ENCODE measurements around the gene ASCC3. TPM values are rescaled to one million over a fixed set of nuclear protein-coding genes. Genes with fewer than 3 reads are reported as not detected.

The ASCC3 gene
- total RNA-seq, 1 donor from 2014 or later: 47.8 TPM

DNA sequence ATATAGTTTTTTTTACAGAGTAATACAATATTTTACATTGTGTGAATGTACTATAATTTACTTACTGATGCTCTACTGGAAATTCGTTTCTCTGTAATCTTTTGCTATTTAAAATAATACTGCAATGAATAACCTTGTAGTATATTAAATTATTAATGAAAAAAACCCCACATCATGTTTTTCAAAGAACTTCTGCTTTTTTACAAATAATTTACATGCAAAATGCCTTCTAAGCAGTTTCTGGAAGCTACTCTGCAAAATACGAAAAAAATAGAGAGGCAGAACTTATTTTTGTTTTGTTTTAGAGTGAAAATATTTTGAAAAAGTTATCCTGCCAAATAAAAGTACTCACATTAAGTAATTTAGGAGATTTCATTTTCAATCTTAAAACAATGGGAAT is 250.6 kb downstream of the ASCC3 start:
- no peak for DNase-seq
- ChIA-PET CTCF (no interaction called here), POLR2A (no interaction called here)
- Mint-ChIP-seq H3K36me3 (ENCODE audit: low read depth) (peaks cover 23% of the 10 kb centered on the region), H3K27me3 (no peaks in the 10 kb centered on the region), H3K9me3 (no peaks in the 10 kb centered on the region), H3K4me1 (no peaks in the 10 kb centered on the region), H3K27ac (no peak overlapping the region), H3K4me3 (no peak overlapping the region)
- TF ChIP-seq, protein P1, sequence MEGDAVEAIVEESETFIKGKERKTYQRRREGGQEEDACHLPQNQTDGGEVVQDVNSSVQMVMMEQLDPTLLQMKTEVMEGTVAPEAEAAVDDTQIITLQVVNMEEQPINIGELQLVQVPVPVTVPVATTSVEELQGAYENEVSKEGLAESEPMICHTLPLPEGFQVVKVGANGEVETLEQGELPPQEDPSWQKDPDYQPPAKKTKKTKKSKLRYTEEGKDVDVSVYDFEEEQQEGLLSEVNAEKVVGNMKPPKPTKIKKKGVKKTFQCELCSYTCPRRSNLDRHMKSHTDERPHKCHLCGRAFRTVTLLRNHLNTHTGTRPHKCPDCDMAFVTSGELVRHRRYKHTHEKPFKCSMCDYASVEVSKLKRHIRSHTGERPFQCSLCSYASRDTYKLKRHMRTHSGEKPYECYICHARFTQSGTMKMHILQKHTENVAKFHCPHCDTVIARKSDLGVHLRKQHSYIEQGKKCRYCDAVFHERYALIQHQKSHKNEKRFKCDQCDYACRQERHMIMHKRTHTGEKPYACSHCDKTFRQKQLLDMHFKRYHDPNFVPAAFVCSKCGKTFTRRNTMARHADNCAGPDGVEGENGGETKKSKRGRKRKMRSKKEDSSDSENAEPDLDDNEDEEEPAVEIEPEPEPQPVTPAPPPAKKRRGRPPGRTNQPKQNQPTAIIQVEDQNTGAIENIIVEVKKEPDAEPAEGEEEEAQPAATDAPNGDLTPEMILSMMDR (IDR thresholded peaks at IDR 0.05): no peak
- intact Hi-C loops (cut with micrococcal nuclease): no loop called here
- ATAC-seq (ENCODE audit: low read depth): no peak

DNA sequence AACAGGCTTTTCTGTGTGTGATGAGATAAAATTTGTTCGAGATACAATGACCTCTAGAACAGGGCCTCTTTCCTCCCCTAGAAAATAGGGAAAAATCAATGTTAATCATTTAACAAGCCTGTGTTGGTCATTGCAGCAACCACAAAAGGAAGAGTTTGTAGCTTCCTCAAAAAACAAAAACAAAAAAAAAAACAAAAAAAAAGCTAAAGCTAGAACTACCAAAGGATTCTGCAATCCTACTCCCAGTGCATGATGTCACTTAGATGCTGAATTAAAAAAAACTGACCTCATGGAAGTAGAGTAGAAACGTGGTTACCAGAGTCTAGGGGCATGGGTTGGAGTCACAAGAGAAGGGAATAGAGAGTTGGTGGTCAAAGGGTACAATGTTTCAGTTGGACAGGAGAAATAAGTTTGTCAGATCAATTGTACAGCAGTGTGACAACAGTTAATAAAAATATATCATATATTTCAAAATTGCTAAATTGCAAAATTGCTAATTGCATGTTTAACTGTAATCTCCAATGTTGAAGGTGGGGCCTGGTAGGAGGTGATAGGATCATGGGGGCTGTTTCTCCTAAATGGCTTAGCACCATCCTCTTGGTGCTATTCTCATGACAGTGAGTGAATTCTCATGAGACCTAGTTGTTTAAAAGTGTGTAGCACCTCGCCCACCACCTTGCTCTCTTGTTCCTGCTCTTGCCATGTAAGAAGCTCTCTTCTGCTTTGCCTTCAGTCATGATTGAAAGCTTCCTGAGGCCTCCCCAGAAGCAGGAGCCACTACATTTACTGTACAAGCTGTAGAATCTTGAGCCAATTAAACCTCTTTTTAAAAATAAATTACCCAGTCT is 253.0 kb downstream of the ASCC3 start:
- TF ChIP-seq, protein P1 (IDR thresholded peaks at IDR 0.05): no peak
- Mint-ChIP-seq H3K4me3 (no peak overlapping the region), H3K9me3 (no peaks in the 10 kb centered on the region)

DNA sequence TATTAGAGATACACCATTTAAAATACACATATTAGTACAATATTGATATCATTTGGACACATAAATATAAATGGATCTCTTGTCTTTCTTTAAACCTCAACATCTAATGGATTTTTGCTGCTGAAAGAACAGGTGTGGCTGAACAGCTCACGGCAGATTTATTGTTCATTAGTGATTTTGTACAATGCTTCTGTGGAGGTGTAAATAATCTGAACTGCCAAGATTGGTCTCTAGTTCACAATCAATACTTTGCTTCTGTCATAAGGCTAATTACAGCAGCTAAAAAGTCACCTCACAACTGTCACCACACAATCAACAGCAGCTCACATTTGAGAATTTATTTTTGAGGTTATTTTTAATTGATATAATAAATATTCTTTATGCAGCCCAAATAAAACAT is 254.4 kb downstream of the ASCC3 start:
- peaks cover 47% of the 10 kb centered on the region for H3K36me3 Mint-ChIP-seq (ENCODE audit: low read depth)
- DNase-seq: no peak
- no peaks in the 10 kb centered on the region for H3K4me1 Mint-ChIP-seq
- ChIA-PET CTCF (no interaction called here), POLR2A (no interaction called here)
- H3K9me3 Mint-ChIP-seq: peaks cover 6% of the 10 kb centered on the region
- TF ChIP-seq, protein P1 (IDR thresholded peaks at IDR 0.05): no peak
- no peaks in the 10 kb centered on the region for H3K27me3 Mint-ChIP-seq
- H3K27ac Mint-ChIP-seq: no peak overlapping the region
- H3K4me3 Mint-ChIP-seq: no peak overlapping the region
- intact Hi-C loops (cut with micrococcal nuclease): no loop called here
- no peak for ATAC-seq (ENCODE audit: low read depth)

More for the DNA sequence above, 253.0 kb downstream of the ASCC3 start:
- Mint-ChIP-seq H3K4me1 (no peaks in the 10 kb centered on the region), H3K36me3 (ENCODE audit: low read depth) (peaks cover 37% of the 10 kb centered on the region), H3K27me3 (no peaks in the 10 kb centered on the region), H3K27ac (no peak overlapping the region)
- CTCF ChIA-PET: no interaction called here
- DNase-seq (no peak), ATAC-seq (ENCODE audit: low read depth) (no peak)
- intact Hi-C loops (cut with micrococcal nuclease): no loop called here
- POLR2A ChIA-PET: no interaction called here

DNA sequence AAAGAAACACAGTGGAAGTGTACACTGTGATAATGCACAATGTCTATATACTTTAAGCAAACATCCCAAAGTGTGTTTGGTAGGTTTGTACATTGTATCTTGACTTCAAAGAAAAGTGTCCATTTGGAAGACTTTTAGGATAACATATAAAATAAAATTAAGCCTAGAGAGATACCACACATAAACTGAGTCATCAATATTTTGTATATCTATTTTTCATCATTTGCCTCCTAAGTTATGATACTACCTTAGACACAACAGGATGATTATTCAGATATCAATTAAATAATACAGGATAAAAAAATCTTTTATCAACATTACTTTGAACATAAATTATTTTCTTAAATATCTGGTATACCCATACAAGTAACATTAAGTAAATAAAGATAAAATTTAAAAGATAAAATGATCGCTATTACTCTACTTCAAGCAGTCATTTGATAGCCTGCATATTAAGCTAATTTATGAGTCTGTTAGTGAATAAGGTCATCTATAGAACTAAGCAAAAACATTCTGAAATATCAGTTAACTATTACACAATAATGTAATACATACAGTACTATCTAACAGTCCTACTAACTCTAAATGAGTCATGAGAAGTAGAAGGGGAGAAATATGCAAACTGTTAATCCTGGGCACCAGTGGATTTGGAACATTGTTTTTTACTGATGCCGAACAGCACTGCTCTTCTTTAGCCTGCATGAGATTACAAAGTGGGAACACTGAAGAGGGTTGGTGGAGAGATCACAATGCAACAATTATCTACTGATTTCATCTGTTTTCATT is 258.0 kb downstream of the ASCC3 start:
- DNase-seq: no peak
- intact Hi-C loops (cut with micrococcal nuclease): no loop called here
- CTCF ChIA-PET: no interaction called here
- no peaks in the 10 kb centered on the region for H3K4me1 Mint-ChIP-seq
- peaks cover 7% of the 10 kb centered on the region for H3K9me3 Mint-ChIP-seq
- TF ChIP-seq, protein P1 (IDR thresholded peaks at IDR 0.05): no peak
- POLR2A ChIA-PET: no interaction called here
- no peaks in the 10 kb centered on the region for H3K27me3 Mint-ChIP-seq
- no peak overlapping the region for H3K27ac Mint-ChIP-seq
- peaks cover 59% of the 10 kb centered on the region for H3K36me3 Mint-ChIP-seq (ENCODE audit: low read depth)
- no peak for ATAC-seq (ENCODE audit: low read depth)
- H3K4me3 Mint-ChIP-seq: no peak overlapping the region

DNA sequence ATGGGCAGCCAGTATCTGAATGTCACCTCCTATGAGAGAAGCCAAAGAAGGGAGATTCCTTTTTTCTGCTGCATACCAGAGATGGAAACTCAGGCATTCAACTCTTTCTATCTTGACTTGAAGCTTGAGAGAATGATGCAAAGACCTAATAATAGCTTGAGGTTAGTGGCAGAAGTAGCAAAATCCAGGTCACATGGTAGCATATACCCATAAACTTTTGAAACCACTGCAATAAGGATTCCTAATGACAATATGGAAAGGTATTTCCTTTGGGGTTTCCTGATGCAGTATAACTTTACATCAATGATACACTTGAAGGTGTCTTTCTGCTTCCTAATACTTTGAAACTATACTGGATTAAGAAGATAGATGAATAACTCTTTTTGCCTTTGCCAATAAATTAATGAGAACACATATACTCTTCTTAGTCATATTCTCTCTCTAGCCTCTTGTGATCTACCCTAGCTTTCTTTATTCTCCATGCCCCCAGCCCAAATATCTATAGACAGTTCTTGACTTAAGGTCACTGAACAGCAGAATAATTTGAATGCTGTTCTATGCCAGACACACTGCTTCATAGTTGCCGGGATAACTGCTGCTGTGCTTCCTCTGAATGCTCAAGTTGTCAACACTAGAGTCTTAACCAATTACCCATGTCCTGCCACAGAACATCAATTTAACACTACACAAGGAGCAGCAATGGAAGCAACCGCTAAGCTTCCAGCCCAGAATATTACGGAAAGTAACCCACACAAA is 260.9 kb downstream of the ASCC3 start:
- TF ChIP-seq, protein P1 (IDR thresholded peaks at IDR 0.05): no peak
- peaks cover 52% of the 10 kb centered on the region for H3K36me3 Mint-ChIP-seq (ENCODE audit: low read depth)
- no peak overlapping the region for H3K4me3 Mint-ChIP-seq
- CTCF ChIA-PET: no interaction called here
- intact Hi-C loops (cut with micrococcal nuclease): no loop called here
- DNase-seq: no peak
- H3K27ac Mint-ChIP-seq: no peak overlapping the region
- H3K4me1 Mint-ChIP-seq: no peaks in the 10 kb centered on the region
- POLR2A ChIA-PET: no interaction called here
- peaks cover 7% of the 10 kb centered on the region for H3K9me3 Mint-ChIP-seq
- H3K27me3 Mint-ChIP-seq: no peaks in the 10 kb centered on the region
- ATAC-seq (ENCODE audit: low read depth): no peak
